Vagina (tissue), 2 donors: Measurements from ENCODE around the gene PLA2R1.

Source experiments
- CTCF ChIP-seq, 3 experiments: fragments of 450-650 bp in 2 of 3; fragments of 200-600 bp in 1 of 3; sonication (generic) in 1 of 3; IDR thresholded peaks; one replicate each; pipeline ENCODE4 v1.5.1; 2017 to 2019; ENCODE audit warnings: antibody characterized with exemption in 3 of 3, mild to moderate bottlenecking in 2 of 3, moderate library complexity in 2 of 3
- POLR2A ChIP-seq, 2 donors: fragments of 450-650 bp; IDR thresholded peaks; one replicate each; pipeline ENCODE4 v1.6.1; 2017; ENCODE audit warnings: antibody characterized with exemption in 2 of 2, mild to moderate bottlenecking in 2 of 2, moderate library complexity in 2 of 2
- POLR2AphosphoS5 ChIP-seq, 2 donors: sonication (generic); formaldehyde crosslinking; IDR thresholded peaks; one replicate each; pipeline ENCODE4 v1.9.0; 2017; ENCODE audit warnings: antibody characterized with exemption in 2 of 2, mild to moderate bottlenecking in 2 of 2, low read depth in 1 of 2; ENCODE audit not compliant: insufficient read depth in 1 of 2

GRCh38 chr2:159925975-159926374 is 136.4 kb downstream of the PLA2R1 start:
- no peak for TF ChIP-seq CTCF (IDR thresholded peaks at IDR 0.05)
- TF ChIP-seq POLR2AphosphoS5 (IDR thresholded peaks at IDR 0.05; ENCODE audit: insufficient read depth in 1 of 2, low read depth in 1 of 2), result no peak
- TF ChIP-seq POLR2A (IDR thresholded peaks at IDR 0.05), result no peak
